ENCODE measurements around the gene BCKDK.
"Not testable (repeated sequence)": the region's sequence is repeated elsewhere in the genome, so short reads cannot be mapped to it uniquely, and the experiment has no call there.

Gene BCKDK

DNA sequence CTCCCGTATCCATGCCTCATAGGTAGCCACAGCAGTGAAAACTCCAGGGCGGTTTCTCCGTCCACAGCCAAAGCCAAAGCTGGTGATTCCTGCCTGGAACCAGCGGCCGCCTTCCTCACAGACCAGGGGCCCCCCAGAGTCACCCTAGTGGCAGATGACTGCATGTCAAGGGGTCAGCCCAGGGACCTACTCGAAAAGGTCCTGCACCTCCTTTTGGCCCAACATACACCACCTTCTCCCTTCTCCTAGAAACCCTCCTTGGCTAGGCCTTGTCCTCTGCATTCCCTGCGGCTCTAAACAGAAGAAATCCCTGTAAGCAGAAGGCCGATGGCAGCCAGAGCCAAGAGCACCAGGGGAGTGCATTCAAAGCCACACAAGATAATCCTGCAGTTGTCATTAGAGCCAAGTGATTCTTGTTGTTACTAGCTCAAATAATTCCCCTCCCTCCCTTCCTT is 35.5 kb downstream of the BCKDK start:
- TF ChIP-seq, protein P1, sequence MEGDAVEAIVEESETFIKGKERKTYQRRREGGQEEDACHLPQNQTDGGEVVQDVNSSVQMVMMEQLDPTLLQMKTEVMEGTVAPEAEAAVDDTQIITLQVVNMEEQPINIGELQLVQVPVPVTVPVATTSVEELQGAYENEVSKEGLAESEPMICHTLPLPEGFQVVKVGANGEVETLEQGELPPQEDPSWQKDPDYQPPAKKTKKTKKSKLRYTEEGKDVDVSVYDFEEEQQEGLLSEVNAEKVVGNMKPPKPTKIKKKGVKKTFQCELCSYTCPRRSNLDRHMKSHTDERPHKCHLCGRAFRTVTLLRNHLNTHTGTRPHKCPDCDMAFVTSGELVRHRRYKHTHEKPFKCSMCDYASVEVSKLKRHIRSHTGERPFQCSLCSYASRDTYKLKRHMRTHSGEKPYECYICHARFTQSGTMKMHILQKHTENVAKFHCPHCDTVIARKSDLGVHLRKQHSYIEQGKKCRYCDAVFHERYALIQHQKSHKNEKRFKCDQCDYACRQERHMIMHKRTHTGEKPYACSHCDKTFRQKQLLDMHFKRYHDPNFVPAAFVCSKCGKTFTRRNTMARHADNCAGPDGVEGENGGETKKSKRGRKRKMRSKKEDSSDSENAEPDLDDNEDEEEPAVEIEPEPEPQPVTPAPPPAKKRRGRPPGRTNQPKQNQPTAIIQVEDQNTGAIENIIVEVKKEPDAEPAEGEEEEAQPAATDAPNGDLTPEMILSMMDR (IDR thresholded peaks at IDR 0.05; ENCODE audit: low read depth, low read length, missing control alignments) = peak; percentile 17
- no peak for DNase-seq (ENCODE audit: low read depth)
- H3K4me3 ChIP-seq (ENCODE audit: low read depth, low read length) = no peak overlapping the region

DNA sequence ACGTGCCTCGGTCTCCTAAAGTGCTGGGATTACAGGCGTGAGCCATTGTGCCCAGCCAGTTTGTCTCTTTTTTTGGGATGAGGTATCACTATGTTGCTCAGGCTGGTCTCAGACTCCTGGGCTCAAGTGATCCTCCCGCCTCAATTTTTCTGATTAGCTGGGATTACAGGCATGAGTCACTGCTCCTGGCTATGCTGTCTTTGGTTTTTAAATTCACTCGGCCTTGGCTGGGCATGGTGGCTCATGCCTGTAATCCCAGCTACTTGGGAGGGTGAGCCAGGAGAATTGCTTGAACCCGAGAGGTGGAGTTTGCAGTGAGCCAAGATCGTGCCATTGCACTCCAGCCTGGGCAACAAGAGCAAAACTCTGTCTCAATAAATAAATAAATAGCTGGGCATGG is 36.2 kb downstream of the BCKDK start:
- DNase-seq (ENCODE audit: low read depth); H3K4me3 ChIP-seq (ENCODE audit: low read depth, low read length): not testable (repeated sequence)

DNA sequence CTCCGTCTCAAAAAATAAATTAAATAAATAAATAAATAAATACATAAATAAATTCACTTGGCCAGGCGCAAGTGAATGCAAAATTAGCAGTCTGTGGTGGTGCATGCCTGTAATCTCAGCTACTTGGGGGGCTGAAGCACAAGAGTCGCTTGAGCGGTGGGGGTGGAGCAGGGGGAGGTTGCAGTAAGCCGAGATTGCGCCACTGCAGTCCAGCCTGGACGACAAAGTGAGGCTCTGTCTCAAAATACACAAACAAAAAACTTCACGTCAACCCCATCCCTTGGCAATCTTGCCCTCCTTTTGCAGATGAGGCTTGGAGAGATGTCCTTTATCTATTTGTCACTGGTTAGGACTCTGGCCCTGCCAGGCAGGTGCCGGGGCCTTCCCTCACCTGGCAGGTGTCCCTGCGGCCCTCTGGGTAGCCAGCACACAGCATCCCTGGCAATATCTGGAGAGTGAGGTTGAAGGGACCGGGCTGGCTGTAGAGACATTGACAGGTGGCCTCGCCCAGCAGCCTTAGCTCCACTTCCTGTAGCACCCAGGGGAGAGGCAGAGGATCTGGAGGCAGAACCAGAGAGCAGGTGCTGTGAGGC is 37.3 kb downstream of the BCKDK start:
- TF ChIP-seq, protein P1 (IDR thresholded peaks at IDR 0.05; ENCODE audit: low read depth, low read length, missing control alignments) = no peak
- no peak for DNase-seq (ENCODE audit: low read depth)
- no peak overlapping the region for H3K4me3 ChIP-seq (ENCODE audit: low read depth, low read length)

DNA sequence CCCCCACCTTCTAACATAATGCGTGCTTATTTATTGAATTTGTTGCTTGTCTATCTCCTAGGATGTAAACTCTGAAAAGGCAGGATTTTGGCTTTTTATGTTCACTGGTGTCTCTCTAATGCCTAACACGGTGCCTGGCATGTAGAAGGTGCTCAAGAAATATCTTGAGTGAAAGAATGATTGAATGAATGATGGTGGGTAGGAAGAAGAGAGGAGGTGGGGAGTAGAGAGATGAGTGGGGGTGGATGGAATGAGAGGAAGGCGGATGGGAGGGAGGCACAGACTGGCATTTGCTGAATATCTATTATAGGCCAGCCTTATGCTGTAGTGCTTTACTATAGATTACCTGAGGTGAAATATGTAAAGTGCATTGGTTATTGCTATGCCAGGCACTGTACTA is 39.4 kb downstream of the BCKDK start:
- TF ChIP-seq, protein P1 (IDR thresholded peaks at IDR 0.05; ENCODE audit: low read depth, low read length, missing control alignments) = no peak
- no peak overlapping the region for H3K4me3 ChIP-seq (ENCODE audit: low read depth, low read length)
- DNase-seq (ENCODE audit: low read depth) = no peak

DNA sequence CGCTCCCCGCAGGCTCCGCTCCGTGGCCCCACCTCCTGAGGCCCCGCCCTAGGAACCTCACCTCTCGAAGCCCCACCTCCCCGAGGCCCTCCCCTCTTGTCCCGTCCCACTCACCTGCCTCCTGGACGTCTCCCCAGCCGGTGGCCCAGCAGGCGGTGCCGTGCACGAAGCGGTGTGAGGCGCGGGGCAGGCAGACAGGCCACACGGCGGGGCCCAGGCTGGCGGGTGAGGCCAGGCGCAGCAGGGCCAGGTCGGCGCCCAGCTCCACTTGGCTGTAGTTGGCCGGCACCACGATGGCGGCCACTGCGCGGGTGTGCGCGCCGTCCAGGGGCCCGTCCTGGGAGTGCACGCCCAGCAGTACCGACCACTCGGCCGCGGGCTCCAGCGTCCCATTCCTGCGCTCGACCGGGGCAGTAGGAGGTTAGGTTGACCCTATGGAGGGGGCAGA is 40.1 kb downstream of the BCKDK start:
- H3K4me3 ChIP-seq (ENCODE audit: low read depth, low read length) = no peak overlapping the region
- TF ChIP-seq, protein P1 (IDR thresholded peaks at IDR 0.05; ENCODE audit: low read depth, low read length, missing control alignments) = no peak
- DNase-seq (ENCODE audit: low read depth) = no peak

DNA sequence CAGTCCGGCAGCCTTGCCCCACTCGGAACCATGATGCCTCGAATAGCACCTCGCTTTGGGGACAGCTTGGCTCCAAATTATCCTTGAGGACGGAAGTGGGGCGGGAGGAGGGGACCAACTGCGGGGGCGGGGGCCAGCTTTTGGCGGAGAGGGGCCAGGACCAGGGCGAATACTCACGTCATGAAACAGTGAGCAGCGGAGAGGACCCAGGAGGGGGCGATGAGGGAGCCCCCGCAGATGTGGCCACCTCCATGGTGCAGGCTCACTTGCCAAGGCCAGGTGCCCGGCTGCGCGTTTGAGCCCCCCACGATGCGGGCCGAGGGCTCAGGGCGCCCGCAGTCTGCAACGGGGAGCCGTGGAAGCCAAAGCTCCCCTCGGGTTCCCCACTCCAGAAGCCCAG is 40.7 kb downstream of the BCKDK start:
- no peak for DNase-seq (ENCODE audit: low read depth)
- TF ChIP-seq, protein P1 (IDR thresholded peaks at IDR 0.05; ENCODE audit: low read depth, low read length, missing control alignments) = no peak
- no peak overlapping the region for H3K4me3 ChIP-seq (ENCODE audit: low read depth, low read length)

DNA sequence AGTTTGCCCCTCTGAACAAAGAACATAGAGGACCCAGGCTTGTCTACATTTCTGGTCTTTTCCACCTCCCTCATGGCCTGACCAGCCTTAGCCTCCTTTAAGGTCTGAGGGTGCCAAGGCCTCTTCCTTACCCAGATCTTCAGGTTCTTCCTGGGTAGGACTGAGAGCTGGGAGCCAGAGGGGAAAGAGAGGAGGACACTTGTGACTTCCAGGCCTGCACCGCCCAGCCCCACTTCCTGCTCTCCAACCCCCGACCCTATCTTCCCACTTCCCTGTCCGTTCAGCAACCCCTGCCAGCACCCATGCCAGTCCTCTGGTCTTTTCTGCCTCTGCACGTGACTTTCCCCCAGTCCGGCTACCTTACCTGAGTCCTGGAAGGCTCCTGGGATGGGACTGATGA is 41.1 kb downstream of the BCKDK start:
- no peak for DNase-seq (ENCODE audit: low read depth)
- H3K4me3 ChIP-seq (ENCODE audit: low read depth, low read length) = no peak overlapping the region
- TF ChIP-seq, protein P1 (IDR thresholded peaks at IDR 0.05; ENCODE audit: low read depth, low read length, missing control alignments) = no peak

All from GM12864 (cell line).